Naive thymus-derived CD8-positive, alpha-beta T cell (primary cell): ENCODE results near the gene ZNF638. TPM values are rescaled to one million over a fixed set of nuclear protein-coding genes. Genes with fewer than 3 reads are reported as not detected.

Experiments used
- ATAC-seq, 2 donors: fragments of 150-1000 bp; cut with Tn5 transposase in 1 of 2; sonication (Bioruptor Pico), chemical (Tn5 transposase) in 1 of 2; 1 replicate in 1 of 2; 2 replicates in 1 of 2; pipeline ENCODE4 v1.10.0; 2021; ENCODE audit warnings: mild to moderate bottlenecking in 2 of 2, moderate library complexity in 2 of 2
- POLR2A ChIA-PET: fragments of 350-600 bp; sonication (Branson Sonifier 250); formaldehyde crosslinking; loops from one replicate; lab custom pipeline; 2021; ENCODE audit warnings: antibody characterized with exemption; lab: Charles Lee
- DNase-seq, 10 donors: peaks; one replicate each; pipeline versions ENCODE4 v3.0.0 to v3.0.0-alpha.2; 2020 to 2022
- H3K27ac Mint-ChIP-seq, 10 donors: one replicate each; pipeline ENCODE4 v1.8.0; 2020 to 2022; ENCODE audit warnings: mild to moderate bottlenecking in 10 of 10, mixed read lengths in 10 of 10, moderate library complexity in 4 of 10, inconsistent platforms in 1 of 10
- H3K27me3 Mint-ChIP-seq, 5 donors: one replicate each; pipeline ENCODE4 v1.8.0; 2021 to 2022; ENCODE audit warnings: mixed read lengths in 5 of 5
- H3K36me3 Mint-ChIP-seq, 3 donors: one replicate each; pipeline ENCODE4 v1.8.0; 2020 to 2022; ENCODE audit warnings: mixed read lengths in 3 of 3, mild to moderate bottlenecking in 2 of 3, inconsistent platforms in 1 of 3
- H3K4me1 Mint-ChIP-seq, 4 donors: one replicate each; pipeline ENCODE4 v1.8.0; 2021 to 2022; ENCODE audit warnings: mixed read lengths in 4 of 4
- H3K4me3 Mint-ChIP-seq, 10 donors: one replicate each; pipeline ENCODE4 v1.8.0; 2020 to 2022; ENCODE audit warnings: mild to moderate bottlenecking in 10 of 10, mixed read lengths in 10 of 10, moderate library complexity in 6 of 10, inconsistent platforms in 1 of 10
- H3K9me3 Mint-ChIP-seq, 9 donors: one replicate each; pipeline ENCODE4 v1.8.0; 2020 to 2022; ENCODE audit warnings: mixed read lengths in 9 of 9, mild to moderate bottlenecking in 3 of 9, inconsistent platforms in 1 of 9, moderate library complexity in 1 of 9
- polyA plus RNA-seq, 3 donors: library from polyadenylated mRNA; unstranded; fragments of 300-500 nt; fragmentation: Illumina TruSeq; gene quantifications; one replicate each; pipeline ENCODE4 v1.2.3, GENCODE V29; 2021
- total RNA-seq, 8 experiments: library from RNA in 2 of 8; stranded (reverse) in 2 of 8; gene quantifications; one replicate each; pipeline ENCODE4 v1.2.3 and lab custom pipeline; 2021 to 2026

Gene ZNF638
- total RNA-seq, result 100 to 1,000 TPM; 163 to 176 TPM
- polyA plus RNA-seq, result 10 to 100 TPM; 40.7 to 52.4 (median 51.9) TPM
- total RNA-seq (lab: John Stamatoyannopoulos, UW), result 208 to 378 (median 252) reads per million in 6 experiments

- DNase-seq (peak; percentile 87 to 98 (median 92)), ATAC-seq (peak; percentile 94 to 95)
- POLR2A ChIA-PET, result interaction anchor here (0.7 to 5.7 kb wide), 17 partner anchors 9 to 1689 kb away, joined by 3 to 25 read pairs (median 6); partner anchors contain the start of genes MCEE, MPHOSPH10, NAGK and PAIP2B
- no peaks in the 10 kb centered on the region for H3K9me3 Mint-ChIP-seq
- H3K4me3 Mint-ChIP-seq, result peak within 1 kb of the TSS; percentile 96 to 100 (median 100)
- H3K27me3 Mint-ChIP-seq, result peaks cover 0 to 2% (median 0%) of the 10 kb centered on the region in 5 donors
- peaks cover 0 to 23% (median 4%) of the 10 kb centered on the region in 3 donors for H3K36me3 Mint-ChIP-seq
- peak within 1 kb of the TSS; percentile 99 to 100 (median 100) for H3K27ac Mint-ChIP-seq
- H3K4me1 Mint-ChIP-seq, result peaks cover 13 to 55% (median 38%) of the 10 kb centered on the region in 4 donors
These were observed at the start of gene ZNF638 for GRCh38 chr2:71331581-71332434. TSS of gene ZNF638 (plus strand) at chr2:71331782. CDS start at chr2:71348955, 17,173 bp downstream.

- Mint-ChIP-seq H3K9me3 (no peaks in the 10 kb centered on the region), H3K4me3 (no peak overlapping the region), H3K27ac (no peak overlapping the region), H3K36me3 (no peaks in the 10 kb centered on the region), H3K27me3 (peaks cover 29 to 81% (median 47%) of the 10 kb centered on the region in 5 donors), H3K4me1 (peaks cover 3 to 13% (median 10%) of the 10 kb centered on the region in 4 donors)
- DNase-seq (no peak), ATAC-seq (no peak)
- POLR2A ChIA-PET, result no interaction called here
These were observed 49.6 kb upstream of the ZNF638 start for GRCh38 chr2:71281950-71282349.

- peak in 1 of 2 donors; percentile 49 for ATAC-seq
- H3K27me3 Mint-ChIP-seq, result peaks cover 28 to 76% (median 46%) of the 10 kb centered on the region in 5 donors
- POLR2A ChIA-PET, result no interaction called here
- no peak overlapping the region for H3K27ac Mint-ChIP-seq
- no peak for DNase-seq
- H3K36me3 Mint-ChIP-seq, result no peaks in the 10 kb centered on the region
- no peak overlapping the region for H3K4me3 Mint-ChIP-seq
- peaks cover 3 to 7% (median 5%) of the 10 kb centered on the region in 4 donors for H3K4me1 Mint-ChIP-seq
- no peaks in the 10 kb centered on the region for H3K9me3 Mint-ChIP-seq
These were observed 49.1 kb upstream of the ZNF638 start for GRCh38 chr2:71282493-71282892.

- Mint-ChIP-seq H3K4me3 (no peak overlapping the region), H3K36me3 (no peaks in the 10 kb centered on the region), H3K9me3 (no peaks in the 10 kb centered on the region), H3K27ac (no peak overlapping the region), H3K27me3 (peaks cover 22 to 70% (median 39%) of the 10 kb centered on the region in 5 donors), H3K4me1 (peaks cover 0 to 2% (median 0%) of the 10 kb centered on the region in 4 donors)
- DNase-seq (no peak), ATAC-seq (no peak)
- POLR2A ChIA-PET, result no interaction called here
These were observed 48.5 kb upstream of the ZNF638 start for GRCh38 chr2:71283131-71283530.

GRCh38 chr2:71285706-71286105 is 45.9 kb upstream of the ZNF638 start:
- H3K27me3 Mint-ChIP-seq, result peaks cover 12 to 46% (median 28%) of the 10 kb centered on the region in 5 donors
- H3K4me3 Mint-ChIP-seq, result no peak overlapping the region
- ATAC-seq (no peak), DNase-seq (no peak)
- H3K4me1 Mint-ChIP-seq, result no peaks in the 10 kb centered on the region
- no peaks in the 10 kb centered on the region for H3K36me3 Mint-ChIP-seq
- POLR2A ChIA-PET, result no interaction called here
- H3K27ac Mint-ChIP-seq, result no peak overlapping the region
- H3K9me3 Mint-ChIP-seq, result no peaks in the 10 kb centered on the region

- POLR2A ChIA-PET, result no interaction called here
These were observed 40.2 kb upstream of the ZNF638 start for GRCh38 chr2:71291398-71291797.

GRCh38 chr2:71292159-71292558 is 39.4 kb upstream of the ZNF638 start:
- H3K9me3 Mint-ChIP-seq, result no peaks in the 10 kb centered on the region
- H3K27me3 Mint-ChIP-seq, result peaks cover 0 to 3% (median 2%) of the 10 kb centered on the region in 5 donors
- DNase-seq, result no peak
- POLR2A ChIA-PET, result no interaction called here
- no peak overlapping the region for H3K4me3 Mint-ChIP-seq
- H3K4me1 Mint-ChIP-seq, result no peaks in the 10 kb centered on the region
- H3K27ac Mint-ChIP-seq, result no peak overlapping the region
- H3K36me3 Mint-ChIP-seq, result no peaks in the 10 kb centered on the region
- ATAC-seq, result no peak

More at GRCh38 chr2:71291398-71291797, 40.2 kb upstream of the ZNF638 start:
- DNase-seq (no peak), ATAC-seq (no peak)
- H3K9me3 Mint-ChIP-seq, result no peaks in the 10 kb centered on the region
- no peaks in the 10 kb centered on the region for H3K36me3 Mint-ChIP-seq
- H3K4me1 Mint-ChIP-seq, result no peaks in the 10 kb centered on the region
- H3K27me3 Mint-ChIP-seq, result peaks cover 0 to 6% (median 2%) of the 10 kb centered on the region in 5 donors
- H3K27ac Mint-ChIP-seq, result no peak overlapping the region
- H3K4me3 Mint-ChIP-seq, result no peak overlapping the region

GRCh38 chr2:71298914-71299313 is 32.7 kb upstream of the ZNF638 start:
- no peaks in the 10 kb centered on the region for H3K9me3 Mint-ChIP-seq
- POLR2A ChIA-PET, result interaction anchor here (1.0 to 1.8 kb wide), 2 partner anchors 31 to 33 kb away, joined by 4 to 13 read pairs; partner anchors contain the start of gene ZNF638

GRCh38 chr2:71299507-71299906 is 32.1 kb upstream of the ZNF638 start:
- no peaks in the 10 kb centered on the region for H3K9me3 Mint-ChIP-seq
- POLR2A ChIA-PET, result interaction anchor here (1.0 to 1.8 kb wide), 2 partner anchors 31 to 32 kb away, joined by 4 to 13 read pairs; partner anchors contain the start of gene ZNF638
- ATAC-seq, result no peak
- no peaks in the 10 kb centered on the region for H3K4me1 Mint-ChIP-seq
- H3K27me3 Mint-ChIP-seq, result peaks cover 0 to 4% (median 2%) of the 10 kb centered on the region in 5 donors
- no peak overlapping the region for H3K27ac Mint-ChIP-seq
- no peaks in the 10 kb centered on the region for H3K36me3 Mint-ChIP-seq
- no peak overlapping the region for H3K4me3 Mint-ChIP-seq
- DNase-seq, result peak in 3 of 10 donors; percentile 44 to 54 (median 47)

More at GRCh38 chr2:71298914-71299313, 32.7 kb upstream of the ZNF638 start:
- Mint-ChIP-seq H3K4me3 (no peak overlapping the region), H3K36me3 (no peaks in the 10 kb centered on the region), H3K27me3 (peaks cover 0 to 4% (median 2%) of the 10 kb centered on the region in 5 donors), H3K27ac (no peak overlapping the region), H3K4me1 (no peaks in the 10 kb centered on the region)
- no peak for DNase-seq
- ATAC-seq, result no peak

GRCh38 chr2:71303849-71304248 is 27.7 kb upstream of the ZNF638 start:
- Mint-ChIP-seq H3K27me3 (peaks cover 0 to 3% (median 0%) of the 10 kb centered on the region in 5 donors), H3K27ac (no peak overlapping the region), H3K9me3 (peaks cover 0 to 2% (median 0%) of the 10 kb centered on the region in 9 donors), H3K36me3 (peaks cover 0 to 1% (median 0%) of the 10 kb centered on the region in 3 donors), H3K4me1 (no peaks in the 10 kb centered on the region), H3K4me3 (no peak overlapping the region)
- ATAC-seq, result no peak
- no peak for DNase-seq
- POLR2A ChIA-PET, result no interaction called here

- H3K27ac Mint-ChIP-seq, result no peak overlapping the region
- peaks cover 0 to 3% (median 0%) of the 10 kb centered on the region in 5 donors for H3K27me3 Mint-ChIP-seq
- ATAC-seq (no peak), DNase-seq (no peak)
- peaks cover 0 to 2% (median 0%) of the 10 kb centered on the region in 9 donors for H3K9me3 Mint-ChIP-seq
- POLR2A ChIA-PET, result no interaction called here
- H3K36me3 Mint-ChIP-seq, result peaks cover 0 to 1% (median 0%) of the 10 kb centered on the region in 3 donors
- H3K4me1 Mint-ChIP-seq, result no peaks in the 10 kb centered on the region
- H3K4me3 Mint-ChIP-seq, result no peak overlapping the region
These were observed 24.8 kb upstream of the ZNF638 start for GRCh38 chr2:71306762-71307161.

GRCh38 chr2:71313016-71313766 is 18.4 kb upstream of the ZNF638 start:
- Mint-ChIP-seq H3K36me3 (peaks cover 0 to 13% (median 9%) of the 10 kb centered on the region in 3 donors), H3K4me3 (no peak overlapping the region), H3K27me3 (peaks cover 2 to 14% (median 3%) of the 10 kb centered on the region in 5 donors), H3K9me3 (peaks cover 2 to 15% (median 9%) of the 10 kb centered on the region in 9 donors), H3K4me1 (no peaks in the 10 kb centered on the region), H3K27ac (peak overlapping the region in 1 of 10 donors; percentile 61)
- DNase-seq (no peak), ATAC-seq (no peak)
- POLR2A ChIA-PET, result no interaction called here
